ENCODE measurements around the gene ATRNL1. TPM values are rescaled to one million over a fixed set of nuclear protein-coding genes. Genes with fewer than 3 reads are reported as not detected.

Gene ATRNL1
- total and polyA plus RNA-seq, 2 experiments from 2014 or later = not detected

- no peaks in the 10 kb centered on the region for H3K79me2 ChIP-seq (ENCODE audit: insufficient read depth)
- H3K4me3 ChIP-seq = no peak overlapping the region
- H3K27me3 ChIP-seq (replicated peaks; ENCODE audit: insufficient read depth) = no peaks in the 10 kb centered on the region
- no peak for TF ChIP-seq EZH2 (IDR thresholded peaks at IDR 0.05; ENCODE audit: insufficient read depth, poor library complexity, severe bottlenecking)
- H4K20me1 ChIP-seq (ENCODE audit: insufficient read depth) = no peaks in the 10 kb centered on the region
- in situ Hi-C loops (cut with MboI) = no loop called here
- H3K27ac ChIP-seq = no peak overlapping the region
- no peaks in the 10 kb centered on the region for H3K4me1 ChIP-seq (ENCODE audit: insufficient read depth)
- H3K4me2 ChIP-seq (ENCODE audit: unreplicated experiment) = no peak overlapping the region
- H3K9ac ChIP-seq = no peak overlapping the region
- H3F3A ChIP-seq (ENCODE audit: insufficient read depth) = no peaks in the 10 kb centered on the region
- no peaks in the 10 kb centered on the region for H3K9me2 ChIP-seq (ENCODE audit: insufficient read depth)
- DNase-seq = no peak
- no peak overlapping the region for H2AFZ ChIP-seq
- H3K36me3 ChIP-seq (ENCODE audit: low read depth) = no peaks in the 10 kb centered on the region
- no peaks in the 10 kb centered on the region for H3K9me3 ChIP-seq (ENCODE audit: low read depth)
These were observed 446.1 kb downstream of the ATRNL1 start for GRCh38 chr10:115539142-115539762.

GRCh38 chr10:115555887-115556402, 462.8 kb downstream of the ATRNL1 start:
- no peaks in the 10 kb centered on the region for H3F3A ChIP-seq (ENCODE audit: insufficient read depth)
- H3K4me2 ChIP-seq (ENCODE audit: unreplicated experiment) = no peak overlapping the region
- no peaks in the 10 kb centered on the region for H4K20me1 ChIP-seq (ENCODE audit: insufficient read depth)
- H3K27ac ChIP-seq = no peak overlapping the region
- H2AFZ ChIP-seq = no peak overlapping the region
- H3K79me2 ChIP-seq (ENCODE audit: insufficient read depth) = no peaks in the 10 kb centered on the region
- no peak overlapping the region for H3K4me3 ChIP-seq
- H3K9ac ChIP-seq = no peak overlapping the region
- no peaks in the 10 kb centered on the region for H3K4me1 ChIP-seq (ENCODE audit: insufficient read depth)
- TF ChIP-seq EZH2 (IDR thresholded peaks at IDR 0.05; ENCODE audit: insufficient read depth, poor library complexity, severe bottlenecking) (no peak), EZH2phosphoT487 (IDR thresholded peaks at IDR 0.05; ENCODE audit: insufficient read depth, low read depth) (no peak)
- 3 to 8% methylated on average over 3 of the region's 3 CpGs for WGBS, 2 experiments (ENCODE audit: low coverage in 1 of 2, low lambda C conversion rate in 2 of 2, missing lambda C conversion rate in 2 of 2)
- H3K27me3 ChIP-seq (replicated peaks; ENCODE audit: insufficient read depth) = no peaks in the 10 kb centered on the region
- no peaks in the 10 kb centered on the region for H3K9me3 ChIP-seq (ENCODE audit: low read depth)
- in situ Hi-C loops (cut with MboI) = no loop called here
- H3K9me2 ChIP-seq (ENCODE audit: insufficient read depth) = no peaks in the 10 kb centered on the region
- no peaks in the 10 kb centered on the region for H3K36me3 ChIP-seq (ENCODE audit: low read depth)
- DNase-seq = no peak

GRCh38 chr10:115558252-115558651, 465.1 kb downstream of the ATRNL1 start:
- no peak overlapping the region for H3K9ac ChIP-seq
- H3K4me3 ChIP-seq = no peak overlapping the region
- H3K9me2 ChIP-seq (ENCODE audit: insufficient read depth) = no peaks in the 10 kb centered on the region
- H2AFZ ChIP-seq = no peak overlapping the region
- H3F3A ChIP-seq (ENCODE audit: insufficient read depth) = no peaks in the 10 kb centered on the region
- no peaks in the 10 kb centered on the region for H3K36me3 ChIP-seq (ENCODE audit: low read depth)
- H3K4me1 ChIP-seq (ENCODE audit: insufficient read depth) = no peaks in the 10 kb centered on the region
- H3K27me3 ChIP-seq (replicated peaks; ENCODE audit: insufficient read depth) = no peaks in the 10 kb centered on the region
- no peak overlapping the region for H3K27ac ChIP-seq
- no peak overlapping the region for H3K4me2 ChIP-seq (ENCODE audit: unreplicated experiment)
- 15 to 19% methylated on average over 3 of the region's 3 CpGs for WGBS, 2 experiments (ENCODE audit: low coverage in 1 of 2, low lambda C conversion rate in 2 of 2, missing lambda C conversion rate in 2 of 2)
- H3K9me3 ChIP-seq (ENCODE audit: low read depth) = no peaks in the 10 kb centered on the region
- in situ Hi-C loops (cut with MboI) = no loop called here
- DNase-seq = no peak
- H3K79me2 ChIP-seq (ENCODE audit: insufficient read depth) = no peaks in the 10 kb centered on the region
- TF ChIP-seq EZH2phosphoT487 (IDR thresholded peaks at IDR 0.05; ENCODE audit: insufficient read depth, low read depth) (no peak), EZH2 (IDR thresholded peaks at IDR 0.05; ENCODE audit: insufficient read depth, poor library complexity, severe bottlenecking) (no peak)
- no peaks in the 10 kb centered on the region for H4K20me1 ChIP-seq (ENCODE audit: insufficient read depth)

- in situ Hi-C loops (cut with MboI) = no loop called here
- Histone ChIP-seq H3K36me3 (ENCODE audit: low read depth) (no peaks in the 10 kb centered on the region), H3K9me2 (ENCODE audit: insufficient read depth) (no peaks in the 10 kb centered on the region), H3K9ac (no peak overlapping the region), H3K27me3 (replicated peaks; ENCODE audit: insufficient read depth) (no peaks in the 10 kb centered on the region), H3F3A (ENCODE audit: insufficient read depth) (no peaks in the 10 kb centered on the region), H3K4me2 (ENCODE audit: unreplicated experiment) (no peak overlapping the region), H3K79me2 (ENCODE audit: insufficient read depth) (no peaks in the 10 kb centered on the region), H3K27ac (no peak overlapping the region), H3K4me1 (ENCODE audit: insufficient read depth) (no peaks in the 10 kb centered on the region), H4K20me1 (ENCODE audit: insufficient read depth) (no peaks in the 10 kb centered on the region), H3K9me3 (ENCODE audit: low read depth) (no peaks in the 10 kb centered on the region), H3K4me3 (no peak overlapping the region), H2AFZ (no peak overlapping the region)
- TF ChIP-seq EZH2 (IDR thresholded peaks at IDR 0.05; ENCODE audit: insufficient read depth, poor library complexity, severe bottlenecking) (no peak), EZH2phosphoT487 (IDR thresholded peaks at IDR 0.05; ENCODE audit: insufficient read depth, low read depth) (no peak)
- WGBS, 2 experiments (ENCODE audit: low coverage in 1 of 2, low lambda C conversion rate in 2 of 2, missing lambda C conversion rate in 2 of 2) = 9 to 14% methylated on average over 2 of the region's 2 CpGs
- no peak for DNase-seq
These were observed 473.7 kb downstream of the ATRNL1 start for GRCh38 chr10:115566867-115567266.
